ENCODE data around the gene SPINK1. TPM values are rescaled to one million over a fixed set of nuclear protein-coding genes. Genes with fewer than 3 reads are reported as not detected.
"Not testable (repeated sequence)": the region's sequence is repeated elsewhere in the genome, so short reads cannot be mapped to it uniquely, and the experiment has no call there.

The SPINK1 gene
- total RNA-seq, 1 donor from 2014 or later = not detected

DNA sequence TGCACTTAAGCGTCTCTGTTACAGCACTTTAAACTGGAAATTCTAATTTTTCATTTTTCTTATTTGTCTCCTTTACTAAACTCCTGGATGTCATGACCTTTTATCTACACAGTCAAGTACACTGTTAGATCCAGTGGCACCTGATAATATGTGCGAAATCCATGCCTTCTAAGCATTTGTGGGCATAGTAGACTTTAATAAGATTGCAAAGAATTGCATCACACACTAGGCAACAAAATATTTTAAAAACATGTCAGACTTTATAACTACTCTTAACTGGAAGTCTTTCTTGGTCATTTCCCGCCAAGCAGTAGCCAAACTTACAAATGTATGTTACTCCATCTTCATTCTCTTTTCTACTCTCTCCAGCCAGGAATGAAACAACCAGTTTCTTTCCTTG is 5.0 kb upstream of the SPINK1 start:
- H3K27me3 ChIP-seq (ENCODE audit: low read depth) = no peaks in the 10 kb centered on the region
- no peaks in the 10 kb centered on the region for H3K4me1 ChIP-seq
- no peak for DNase-seq
- no peaks in the 10 kb centered on the region for H3K36me3 ChIP-seq
- no peak for TF ChIP-seq CTCF (IDR thresholded peaks at IDR 0.05)
- H3K4me3 ChIP-seq = no peak overlapping the region
- no peak overlapping the region for H3K27ac ChIP-seq
- no peak for ATAC-seq
- no peaks in the 10 kb centered on the region for H3K9me3 ChIP-seq
- intact Hi-C loops (cut with DNase I) = no loop called here

- peak; percentile 32 to 81 for ATAC-seq
Measured at GRCh38 chr5:147835386-147835798, 3.9 kb upstream of the SPINK1 start.

DNA sequence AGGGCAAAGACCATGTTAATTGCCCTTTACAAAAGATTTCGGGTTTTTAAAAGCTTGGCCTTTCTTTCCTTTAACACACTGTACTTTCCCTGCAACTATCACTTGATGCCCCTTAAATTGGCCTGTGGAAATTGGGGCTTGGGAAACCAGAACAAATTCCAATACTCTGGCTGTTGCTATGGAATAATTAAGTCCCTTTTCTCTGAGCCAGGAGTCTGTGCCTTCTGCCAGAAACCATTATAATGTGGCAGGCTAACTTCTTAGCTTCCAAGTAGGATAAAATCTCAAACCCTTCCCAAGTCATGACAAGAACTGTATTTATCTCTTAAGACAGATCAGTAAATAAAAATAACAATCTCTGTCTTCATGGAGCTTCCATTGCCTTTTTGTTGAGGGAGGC is 1.1 kb upstream of the SPINK1 start:
- intact Hi-C loops (cut with DNase I) = no loop called here
- no peak for DNase-seq
- Histone ChIP-seq H3K4me1 (no peaks in the 10 kb centered on the region), H3K27ac (no peak overlapping the region), H3K4me3 (no peak overlapping the region), H3K36me3 (no peaks in the 10 kb centered on the region), H3K27me3 (ENCODE audit: low read depth) (no peaks in the 10 kb centered on the region), H3K9me3 (no peaks in the 10 kb centered on the region)
- TF ChIP-seq CTCF (IDR thresholded peaks at IDR 0.05) = no peak
- ATAC-seq = no peak

More at GRCh38 chr5:147835386-147835798, 3.9 kb upstream of the SPINK1 start:
- Histone ChIP-seq H3K4me3 (no peak overlapping the region), H3K27ac (no peak overlapping the region), H3K36me3 (no peaks in the 10 kb centered on the region), H3K4me1 (no peaks in the 10 kb centered on the region), H3K27me3 (ENCODE audit: low read depth) (no peaks in the 10 kb centered on the region), H3K9me3 (no peaks in the 10 kb centered on the region)
- intact Hi-C loops (cut with DNase I) = no loop called here
- no peak for TF ChIP-seq CTCF (IDR thresholded peaks at IDR 0.05)
- no peak for DNase-seq

DNA sequence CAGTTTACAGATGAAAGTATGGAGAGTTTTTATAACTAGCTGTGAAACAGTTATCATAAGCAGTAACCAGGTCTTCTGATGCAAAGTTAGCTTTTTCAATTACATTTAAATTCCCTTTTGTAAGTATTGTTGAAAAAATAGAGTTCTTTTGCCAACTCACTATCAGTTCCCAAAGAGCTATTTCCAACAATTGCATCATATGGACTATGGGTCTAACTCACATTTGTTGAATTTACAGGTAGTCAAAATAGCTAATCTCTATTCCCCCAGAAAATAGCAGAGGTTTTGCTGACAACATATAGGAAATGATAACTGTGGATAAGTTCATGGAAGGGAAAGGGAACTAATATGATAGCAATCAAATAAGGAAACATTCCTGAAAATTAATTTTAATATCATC is 1.4 kb downstream of the SPINK1 start:
- H3K4me1 ChIP-seq = no peaks in the 10 kb centered on the region
- H3K9me3 ChIP-seq = no peaks in the 10 kb centered on the region
- H3K27me3 ChIP-seq (ENCODE audit: low read depth) = no peaks in the 10 kb centered on the region
- ATAC-seq (no peak), DNase-seq (no peak)
- H3K4me3 ChIP-seq = no peak overlapping the region
- H3K27ac ChIP-seq = no peak overlapping the region
- no peaks in the 10 kb centered on the region for H3K36me3 ChIP-seq
- intact Hi-C loops (cut with DNase I) = no loop called here
- no peak for TF ChIP-seq CTCF (IDR thresholded peaks at IDR 0.05)

- ATAC-seq; H3K27me3 ChIP-seq (ENCODE audit: low read depth); H3K4me1 ChIP-seq; H3K9me3 ChIP-seq; intact Hi-C loops (cut with DNase I); H3K4me3 ChIP-seq; H3K36me3 ChIP-seq; H3K27ac ChIP-seq; DNase-seq: not testable (repeated sequence)
Measured at GRCh38 chr5:147827017-147827416, 4.5 kb downstream of the SPINK1 start.

DNA sequence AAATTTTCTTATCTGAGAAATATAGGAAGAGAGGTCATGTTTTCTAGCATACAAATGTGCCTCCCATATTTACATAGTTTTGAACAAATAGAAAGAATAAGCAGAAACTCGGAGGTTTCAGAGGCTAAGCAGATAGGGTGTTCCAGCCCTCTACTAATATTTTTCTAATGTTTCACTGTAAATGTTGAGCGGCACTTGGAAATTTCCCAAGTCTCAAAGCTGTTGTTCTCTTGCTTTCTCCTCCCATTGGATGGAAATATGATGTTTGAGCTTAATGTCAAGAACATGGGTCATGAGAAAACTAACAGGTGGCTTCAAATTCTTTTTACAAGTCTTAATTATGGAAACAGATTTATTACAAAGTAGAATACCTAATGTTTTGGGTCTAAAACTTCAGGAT is 5.1 kb downstream of the SPINK1 start:
- Histone ChIP-seq H3K27me3 (ENCODE audit: low read depth) (no peaks in the 10 kb centered on the region), H3K36me3 (no peaks in the 10 kb centered on the region), H3K4me1 (no peaks in the 10 kb centered on the region), H3K4me3 (no peak overlapping the region), H3K9me3 (no peaks in the 10 kb centered on the region), H3K27ac (no peak overlapping the region)
- ATAC-seq (no peak), DNase-seq (no peak)
- TF ChIP-seq CTCF (IDR thresholded peaks at IDR 0.05) = no peak
- intact Hi-C loops (cut with DNase I) = no loop called here

Measured in lower lobe of right lung (tissue), 2 donors.